ENCODE data around the gene ZNF618.
"Not testable (repeated sequence)": the region's sequence is repeated elsewhere in the genome, so short reads cannot be mapped to it uniquely, and the experiment has no call there.

The ZNF618 gene

DNA sequence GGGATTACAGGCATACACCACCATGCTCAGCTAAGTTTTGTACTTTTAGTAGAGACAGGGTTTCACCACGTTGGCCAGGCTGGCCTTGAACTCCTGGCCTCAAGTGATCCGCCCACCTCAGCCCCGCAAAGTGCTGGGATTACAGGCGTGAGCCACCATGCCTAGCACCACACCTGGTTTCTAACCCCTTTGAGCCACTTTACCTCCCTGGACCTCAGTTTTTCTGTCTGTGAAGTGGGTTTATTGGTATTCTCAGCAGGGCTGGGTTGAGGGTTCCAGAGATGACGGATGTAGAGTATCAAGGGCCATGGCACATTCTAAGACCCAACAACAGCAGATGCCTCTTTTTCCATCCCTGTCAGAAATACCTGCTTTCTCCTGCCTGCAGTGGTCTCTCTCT is 163.4 kb downstream of the ZNF618 start:
- TF ChIP-seq CTCF (conservative IDR thresholded peaks at IDR 0.05; ENCODE audit: low read length), result no peak
- DNase-seq (ENCODE audit: low read depth), result no peak
- H3K4me3 ChIP-seq (ENCODE audit: low read length), result no peak overlapping the region

GRCh38 chr9:114043660-114044059 is 167.6 kb downstream of the ZNF618 start:
- DNase-seq (ENCODE audit: low read depth); H3K4me3 ChIP-seq (ENCODE audit: low read length): not testable (repeated sequence)

GRCh38 chr9:114046237-114046755 is 170.2 kb downstream of the ZNF618 start:
- DNase-seq (ENCODE audit: low read depth), result no peak
- TF ChIP-seq CTCF (conservative IDR thresholded peaks at IDR 0.05; ENCODE audit: low read length), result no peak
- H3K4me3 ChIP-seq (ENCODE audit: low read length), result no peak overlapping the region

DNA sequence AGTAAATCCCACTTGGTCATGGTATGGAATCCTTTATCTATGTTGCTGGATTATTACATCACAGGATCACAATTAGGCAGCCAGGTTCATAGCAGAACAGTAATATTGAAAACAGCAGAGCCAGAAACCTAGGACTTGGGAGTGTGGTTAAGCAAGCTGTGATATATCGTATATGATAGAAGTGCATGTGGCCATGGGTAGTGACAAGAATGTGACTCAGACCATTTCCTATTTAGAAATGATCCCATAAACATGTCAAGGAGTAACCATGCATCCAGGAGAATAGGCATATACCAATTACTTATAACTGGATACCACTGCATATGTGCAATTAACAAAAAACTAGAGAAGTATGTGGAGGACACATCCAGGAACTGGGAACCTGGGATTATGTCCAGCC is 170.8 kb downstream of the ZNF618 start:
- no peak for TF ChIP-seq CTCF (conservative IDR thresholded peaks at IDR 0.05; ENCODE audit: low read length)
- H3K4me3 ChIP-seq (ENCODE audit: low read length), result no peak overlapping the region
- DNase-seq (ENCODE audit: low read depth), result peak; percentile 49

DNA sequence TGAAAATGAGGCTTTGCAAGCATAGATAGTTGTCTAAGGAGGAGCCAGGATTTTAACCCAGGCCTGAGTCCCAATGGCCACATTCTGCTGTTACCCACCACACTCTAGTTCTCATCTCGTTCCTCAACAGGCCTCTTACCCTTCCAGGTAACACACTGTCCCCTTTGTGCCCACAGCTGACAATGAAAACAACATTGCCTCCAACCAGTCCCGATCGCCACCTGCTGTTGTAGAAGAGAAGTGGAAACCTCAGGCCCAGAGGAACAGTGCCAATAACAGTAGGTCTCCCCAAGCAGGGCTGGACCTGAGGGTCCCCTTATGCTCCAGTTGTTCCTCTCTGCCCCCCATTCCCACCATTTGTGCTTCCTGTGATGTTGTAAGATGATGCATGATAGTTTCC is 171.6 kb downstream of the ZNF618 start:
- peak; percentile 7 for DNase-seq (ENCODE audit: low read depth)
- TF ChIP-seq CTCF (conservative IDR thresholded peaks at IDR 0.05; ENCODE audit: low read length), result peak; percentile 43; the same call in 1 of the 2 replicates
- no peak overlapping the region for H3K4me3 ChIP-seq (ENCODE audit: low read length)

DNA sequence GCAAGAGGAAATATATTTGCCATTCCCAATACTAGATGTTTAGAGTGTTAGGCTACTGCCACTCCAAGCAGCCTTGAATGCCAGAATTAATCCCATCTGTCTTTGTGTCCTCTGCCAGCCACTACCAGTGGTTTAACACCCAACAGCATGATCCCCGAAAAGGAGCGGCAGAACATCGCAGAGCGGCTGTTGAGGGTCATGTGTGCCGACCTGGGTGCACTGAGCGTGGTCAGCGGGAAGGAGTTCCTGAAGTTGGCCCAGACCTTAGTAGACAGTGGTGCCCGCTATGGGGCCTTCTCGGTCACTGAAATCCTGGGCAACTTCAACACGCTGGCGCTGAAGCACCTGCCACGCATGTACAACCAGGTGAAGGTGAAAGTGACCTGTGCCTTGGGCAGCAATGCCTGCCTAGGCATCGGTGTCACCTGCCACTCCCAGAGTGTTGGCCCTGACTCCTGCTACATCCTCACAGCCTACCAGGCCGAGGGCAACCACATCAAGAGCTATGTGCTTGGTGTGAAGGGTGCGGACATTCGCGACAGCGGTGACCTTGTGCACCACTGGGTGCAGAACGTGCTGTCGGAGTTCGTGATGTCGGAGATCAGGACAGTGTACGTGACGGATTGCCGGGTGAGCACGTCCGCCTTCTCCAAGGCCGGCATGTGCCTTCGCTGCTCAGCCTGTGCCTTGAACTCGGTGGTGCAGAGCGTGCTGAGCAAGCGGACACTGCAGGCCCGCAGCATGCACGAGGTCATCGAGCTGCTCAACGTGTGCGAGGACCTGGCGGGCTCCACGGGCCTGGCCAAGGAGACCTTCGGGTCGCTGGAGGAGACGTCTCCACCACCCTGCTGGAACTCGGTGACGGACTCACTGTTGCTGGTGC is 172.7 kb downstream of the ZNF618 start:
- no peak for DNase-seq (ENCODE audit: low read depth)
- TF ChIP-seq CTCF (conservative IDR thresholded peaks at IDR 0.05; ENCODE audit: low read length), result no peak
- no peak overlapping the region for H3K4me3 ChIP-seq (ENCODE audit: low read length)

- TF ChIP-seq CTCF (conservative IDR thresholded peaks at IDR 0.05; ENCODE audit: low read length), result no peak
- no peak overlapping the region for H3K4me3 ChIP-seq (ENCODE audit: low read length)
- no peak for DNase-seq (ENCODE audit: low read depth)
These were observed 173.5 kb downstream of the ZNF618 start for GRCh38 chr9:114049441-114050225.
